Measurements from ENCODE around the gene C18orf63. TPM values are rescaled to one million over a fixed set of nuclear protein-coding genes. Genes with fewer than 3 reads are reported as not detected.

C18orf63 gene
- total RNA-seq, 1 experiment from 2014 or later, result not detected

DNA sequence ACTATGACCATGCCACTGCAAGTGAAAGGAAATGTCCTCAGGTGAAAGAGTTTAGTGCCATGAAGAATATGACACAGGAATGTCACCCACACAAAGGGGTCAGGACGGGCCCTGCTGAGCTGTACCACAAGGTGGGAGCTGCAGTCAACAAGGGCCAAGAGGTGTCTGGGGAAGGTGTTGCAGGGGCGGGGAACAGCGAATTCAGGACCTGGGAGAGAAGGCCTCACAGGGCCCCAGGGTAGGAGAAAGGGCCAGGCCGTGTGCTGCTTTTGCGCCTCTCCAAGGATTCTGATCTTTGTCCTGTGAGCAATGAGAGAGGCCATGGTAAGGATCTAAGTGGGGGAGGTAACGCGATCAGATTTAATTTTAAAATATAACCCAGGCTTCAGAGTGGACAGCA lies 47.5 kb upstream of the C18orf63 start:
- ATAC-seq (no peak), DNase-seq (no peak)
- H3F3A ChIP-seq (ENCODE audit: low read length, unreplicated experiment), result no peaks in the 10 kb centered on the region
- no TSS peak for BruUV-seq (replicated peaks)
- H3K4me3 ChIP-seq (ENCODE audit: low read length), result no peak overlapping the region
- no peak for TF ChIP-seq EZH2phosphoT487 (IDR thresholded peaks at IDR 0.05; ENCODE audit: borderline replicate concordance, low read length)
- no peak for TF ChIP-seq EZH2 (IDR thresholded peaks at IDR 0.05; ENCODE audit: low read length, unreplicated experiment)
- TF ChIP-seq, protein P1, sequence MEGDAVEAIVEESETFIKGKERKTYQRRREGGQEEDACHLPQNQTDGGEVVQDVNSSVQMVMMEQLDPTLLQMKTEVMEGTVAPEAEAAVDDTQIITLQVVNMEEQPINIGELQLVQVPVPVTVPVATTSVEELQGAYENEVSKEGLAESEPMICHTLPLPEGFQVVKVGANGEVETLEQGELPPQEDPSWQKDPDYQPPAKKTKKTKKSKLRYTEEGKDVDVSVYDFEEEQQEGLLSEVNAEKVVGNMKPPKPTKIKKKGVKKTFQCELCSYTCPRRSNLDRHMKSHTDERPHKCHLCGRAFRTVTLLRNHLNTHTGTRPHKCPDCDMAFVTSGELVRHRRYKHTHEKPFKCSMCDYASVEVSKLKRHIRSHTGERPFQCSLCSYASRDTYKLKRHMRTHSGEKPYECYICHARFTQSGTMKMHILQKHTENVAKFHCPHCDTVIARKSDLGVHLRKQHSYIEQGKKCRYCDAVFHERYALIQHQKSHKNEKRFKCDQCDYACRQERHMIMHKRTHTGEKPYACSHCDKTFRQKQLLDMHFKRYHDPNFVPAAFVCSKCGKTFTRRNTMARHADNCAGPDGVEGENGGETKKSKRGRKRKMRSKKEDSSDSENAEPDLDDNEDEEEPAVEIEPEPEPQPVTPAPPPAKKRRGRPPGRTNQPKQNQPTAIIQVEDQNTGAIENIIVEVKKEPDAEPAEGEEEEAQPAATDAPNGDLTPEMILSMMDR (conservative IDR thresholded peaks at IDR 0.05; ENCODE audit: low read depth, low read length), result no peak
- intact Hi-C loops (cut with micrococcal nuclease), result no loop called here
- no peak overlapping the region for H3K27ac ChIP-seq (ENCODE audit: low read length)
- H3K9ac ChIP-seq (ENCODE audit: low read length), result no peak overlapping the region
- peaks cover 68% of the 10 kb centered on the region for H3K79me2 ChIP-seq (ENCODE audit: low read length)
- no peaks in the 10 kb centered on the region for H3K27me3 ChIP-seq (ENCODE audit: low read length)
- ChIA-PET CTCF (no interaction called here), POLR2A (ENCODE audit: unreplicated experiment) (no interaction called here)
- 0 out of 2 replicates have a peak, but pooled peaks cover 3% of the 10 kb centered on the region for H3K36me3 ChIP-seq (ENCODE audit: low read depth, low read length)
- no peaks in the 10 kb centered on the region for H3K9me3 ChIP-seq (ENCODE audit: low read length)
- H2AFZ ChIP-seq (ENCODE audit: low read length), result no peak overlapping the region
- no peak overlapping the region for H3K4me2 ChIP-seq (ENCODE audit: low read length)
- H3K9me2 ChIP-seq (replicated peaks; ENCODE audit: low read length), result no peaks in the 10 kb centered on the region
- H3K4me1 ChIP-seq (ENCODE audit: insufficient read depth, low read length), result peaks cover 41% of the 10 kb centered on the region
- no peaks in the 10 kb centered on the region for H4K20me1 ChIP-seq (ENCODE audit: low read length)

GRCh38 chr18:74268933-74269620 lies 46.6 kb upstream of the C18orf63 start:
- Histone ChIP-seq H3K9me2 (replicated peaks; ENCODE audit: low read length) (no peaks in the 10 kb centered on the region), H3K9me3 (ENCODE audit: low read length) (no peaks in the 10 kb centered on the region), H3K27ac (ENCODE audit: low read length) (no peak overlapping the region), H2AFZ (ENCODE audit: low read length) (no peak overlapping the region), H4K20me1 (ENCODE audit: low read length) (no peaks in the 10 kb centered on the region), H3K27me3 (ENCODE audit: low read length) (no peaks in the 10 kb centered on the region), H3F3A (ENCODE audit: low read length, unreplicated experiment) (no peaks in the 10 kb centered on the region), H3K79me2 (ENCODE audit: low read length) (peaks cover 77% of the 10 kb centered on the region), H3K4me2 (ENCODE audit: low read length) (no peak overlapping the region), H3K9ac (ENCODE audit: low read length) (no peak overlapping the region), H3K4me1 (ENCODE audit: insufficient read depth, low read length) (peaks cover 43% of the 10 kb centered on the region), H3K36me3 (ENCODE audit: low read depth, low read length) (0 out of 2 replicates have a peak, but pooled peaks cover 3% of the 10 kb centered on the region), H3K4me3 (ENCODE audit: low read length) (no peak overlapping the region)
- ATAC-seq (no peak), DNase-seq (no peak)
- intact Hi-C loops (cut with micrococcal nuclease), result no loop called here
- ChIA-PET CTCF (no interaction called here), POLR2A (ENCODE audit: unreplicated experiment) (no interaction called here)
- TF ChIP-seq, protein P1 (conservative IDR thresholded peaks at IDR 0.05; ENCODE audit: low read depth, low read length), result no peak
- TF ChIP-seq EZH2 (IDR thresholded peaks at IDR 0.05; ENCODE audit: low read length, unreplicated experiment), result no peak
- TF ChIP-seq EZH2phosphoT487 (IDR thresholded peaks at IDR 0.05; ENCODE audit: borderline replicate concordance, low read length), result no peak
- no TSS peak for BruUV-seq (replicated peaks)

DNA sequence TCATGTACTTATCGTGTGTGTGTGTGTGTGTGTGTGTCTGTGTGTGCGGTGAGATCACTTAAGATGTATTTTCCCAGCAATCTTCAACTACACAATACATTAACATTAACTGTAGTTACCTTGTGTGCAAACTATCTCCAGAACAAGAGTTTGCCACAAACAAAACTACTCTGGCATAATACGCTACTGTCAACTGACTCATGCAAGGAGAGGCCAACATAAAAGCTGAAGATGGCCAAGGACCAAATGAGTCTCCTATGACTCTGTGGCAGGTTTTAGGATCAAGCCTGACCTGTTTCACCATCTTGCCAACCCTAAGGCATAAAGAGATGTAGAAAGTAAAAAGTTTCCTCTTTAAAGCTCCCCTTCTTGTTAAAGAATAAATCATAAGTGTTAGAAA lies 44.0 kb upstream of the C18orf63 start:
- TF ChIP-seq EZH2 (IDR thresholded peaks at IDR 0.05; ENCODE audit: low read length, unreplicated experiment) (no peak), EZH2phosphoT487 (IDR thresholded peaks at IDR 0.05; ENCODE audit: borderline replicate concordance, low read length) (no peak)
- TF ChIP-seq, protein P1 (conservative IDR thresholded peaks at IDR 0.05; ENCODE audit: low read depth, low read length), result no peak

More for the DNA sequence above, 44.0 kb upstream of the C18orf63 start:
- intact Hi-C loops (cut with micrococcal nuclease), result no loop called here
- DNase-seq (peak; percentile 90), ATAC-seq (peak; percentile 98)
- BruUV-seq (replicated peaks), result no TSS peak
- H3K9me2 ChIP-seq (replicated peaks; ENCODE audit: low read length), result no peaks in the 10 kb centered on the region
- ChIA-PET CTCF (no interaction called here), POLR2A (ENCODE audit: unreplicated experiment) (no interaction called here)
- peaks cover 85% of the 10 kb centered on the region for H3K79me2 ChIP-seq (ENCODE audit: low read length)
- H4K20me1 ChIP-seq (ENCODE audit: low read length), result no peaks in the 10 kb centered on the region
- peak overlapping the region; percentile 18; the same call in 1 of the 2 replicates for H3K4me3 ChIP-seq (ENCODE audit: low read length)
- no peaks in the 10 kb centered on the region for H3F3A ChIP-seq (ENCODE audit: low read length, unreplicated experiment)
- H3K27me3 ChIP-seq (ENCODE audit: low read length), result no peaks in the 10 kb centered on the region
- peak overlapping the region; percentile 66 for H3K27ac ChIP-seq (ENCODE audit: low read length)
- no peak overlapping the region for H3K9ac ChIP-seq (ENCODE audit: low read length)
- peaks cover 30% of the 10 kb centered on the region for H3K4me1 ChIP-seq (ENCODE audit: insufficient read depth, low read length)
- no peaks in the 10 kb centered on the region for H3K36me3 ChIP-seq (ENCODE audit: low read depth, low read length)
- H3K9me3 ChIP-seq (ENCODE audit: low read length), result no peaks in the 10 kb centered on the region
- H2AFZ ChIP-seq (ENCODE audit: low read length), result no peak overlapping the region
- H3K4me2 ChIP-seq (ENCODE audit: low read length), result peak overlapping the region; percentile 66

Data from PC-3 (cell line).